Right atrium auricular region (tissue), 2 donors: ENCODE results near the gene MEAF6. TPM values are rescaled to one million over a fixed set of nuclear protein-coding genes. Genes with fewer than 3 reads are reported as not detected.
A peak's percentile ranks its signal among the peaks of the same experiment; 100 is the strongest.

ENCODE experiments used
- DNase-seq: peaks from one replicate; pipeline ENCODE4 v3.0.0-alpha.2; 2019; ENCODE audit warnings: low spot score
- H3K27ac ChIP-seq, 2 donors: fragments of 200-600 bp; sonication (generic); 1 replicate in 1 of 2; 2 replicates in 1 of 2; pipeline ENCODE4 v1.5.1; 2016 to 2019
- H3K27me3 ChIP-seq, 2 donors: fragments of 200-600 bp; sonication (generic); one replicate each; pipeline versions ENCODE4 v1.5.1 to v1.6.0; 2017 to 2019
- H3K36me3 ChIP-seq: fragments of 200-600 bp; sonication (generic); one replicate; pipeline ENCODE4 v1.5.1; 2016
- H3K4me1 ChIP-seq, 2 donors: fragments of 200-600 bp; sonication (generic); one replicate each; pipeline versions ENCODE4 v1.5.1 to v1.6.0; 2017 to 2019
- H3K4me3 ChIP-seq, 2 donors: fragments of 200-600 bp; sonication (generic); 1 replicate in 1 of 2; 2 replicates in 1 of 2; pipeline ENCODE4 v1.5.1; 2017 to 2019; ENCODE audit warnings: mild to moderate bottlenecking in 1 of 2, moderate library complexity in 1 of 2
- H3K9me3 ChIP-seq, 2 donors: fragments of 200-600 bp; sonication (generic); one replicate each; pipeline ENCODE4 v1.5.1; 2019
- total RNA-seq, 2 donors: library from RNA; depleted of rRNA; stranded (reverse); fragments of >200 nt; gene quantifications; one replicate each; pipeline ENCODE4 v1.1.0, GENCODE V29; 2016
- TF ChIP-seq, protein P1 (sequence below), 2 donors: fragments of 200-600 bp; sonication (generic); IDR thresholded peaks; one replicate each; pipeline ENCODE4 v1.5.1; 2019; ENCODE audit warnings: antibody characterized with exemption in 2 of 2

Gene MEAF6
- total RNA-seq, 2 donors from 2014 or later: 50.4 to 61.0 TPM

DNA sequence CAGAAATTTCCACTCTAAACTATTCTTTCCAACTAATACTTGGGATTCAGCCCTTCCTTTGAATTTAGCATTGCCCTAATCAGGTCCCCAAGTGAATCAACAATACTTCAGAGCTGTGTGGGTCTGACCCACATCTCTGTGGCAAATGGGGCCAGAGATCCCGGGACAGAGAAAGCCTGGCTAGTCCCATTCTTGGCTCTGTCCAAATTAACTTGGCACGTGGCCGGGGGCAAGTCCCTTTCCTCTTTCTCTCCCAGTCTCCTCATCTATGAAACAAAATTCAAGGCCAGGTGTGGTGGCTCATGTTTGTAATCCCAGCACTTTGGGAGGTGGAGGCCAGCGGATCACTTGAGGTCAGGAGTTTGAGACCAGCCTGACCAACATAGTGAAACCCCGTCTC lies 46.5 kb downstream of the MEAF6 start:
- no peaks in the 10 kb centered on the region for H3K27me3 ChIP-seq
- H3K36me3 ChIP-seq: no peaks in the 10 kb centered on the region
- no peak overlapping the region for H3K4me3 ChIP-seq
- H3K9me3 ChIP-seq: no peaks in the 10 kb centered on the region
- no peak overlapping the region for H3K27ac ChIP-seq
- peaks cover 0 to 21% of the 10 kb centered on the region in 2 donors for H3K4me1 ChIP-seq
- TF ChIP-seq, protein P1, sequence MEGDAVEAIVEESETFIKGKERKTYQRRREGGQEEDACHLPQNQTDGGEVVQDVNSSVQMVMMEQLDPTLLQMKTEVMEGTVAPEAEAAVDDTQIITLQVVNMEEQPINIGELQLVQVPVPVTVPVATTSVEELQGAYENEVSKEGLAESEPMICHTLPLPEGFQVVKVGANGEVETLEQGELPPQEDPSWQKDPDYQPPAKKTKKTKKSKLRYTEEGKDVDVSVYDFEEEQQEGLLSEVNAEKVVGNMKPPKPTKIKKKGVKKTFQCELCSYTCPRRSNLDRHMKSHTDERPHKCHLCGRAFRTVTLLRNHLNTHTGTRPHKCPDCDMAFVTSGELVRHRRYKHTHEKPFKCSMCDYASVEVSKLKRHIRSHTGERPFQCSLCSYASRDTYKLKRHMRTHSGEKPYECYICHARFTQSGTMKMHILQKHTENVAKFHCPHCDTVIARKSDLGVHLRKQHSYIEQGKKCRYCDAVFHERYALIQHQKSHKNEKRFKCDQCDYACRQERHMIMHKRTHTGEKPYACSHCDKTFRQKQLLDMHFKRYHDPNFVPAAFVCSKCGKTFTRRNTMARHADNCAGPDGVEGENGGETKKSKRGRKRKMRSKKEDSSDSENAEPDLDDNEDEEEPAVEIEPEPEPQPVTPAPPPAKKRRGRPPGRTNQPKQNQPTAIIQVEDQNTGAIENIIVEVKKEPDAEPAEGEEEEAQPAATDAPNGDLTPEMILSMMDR (IDR thresholded peaks at IDR 0.05): no peak
- no peak for DNase-seq

DNA sequence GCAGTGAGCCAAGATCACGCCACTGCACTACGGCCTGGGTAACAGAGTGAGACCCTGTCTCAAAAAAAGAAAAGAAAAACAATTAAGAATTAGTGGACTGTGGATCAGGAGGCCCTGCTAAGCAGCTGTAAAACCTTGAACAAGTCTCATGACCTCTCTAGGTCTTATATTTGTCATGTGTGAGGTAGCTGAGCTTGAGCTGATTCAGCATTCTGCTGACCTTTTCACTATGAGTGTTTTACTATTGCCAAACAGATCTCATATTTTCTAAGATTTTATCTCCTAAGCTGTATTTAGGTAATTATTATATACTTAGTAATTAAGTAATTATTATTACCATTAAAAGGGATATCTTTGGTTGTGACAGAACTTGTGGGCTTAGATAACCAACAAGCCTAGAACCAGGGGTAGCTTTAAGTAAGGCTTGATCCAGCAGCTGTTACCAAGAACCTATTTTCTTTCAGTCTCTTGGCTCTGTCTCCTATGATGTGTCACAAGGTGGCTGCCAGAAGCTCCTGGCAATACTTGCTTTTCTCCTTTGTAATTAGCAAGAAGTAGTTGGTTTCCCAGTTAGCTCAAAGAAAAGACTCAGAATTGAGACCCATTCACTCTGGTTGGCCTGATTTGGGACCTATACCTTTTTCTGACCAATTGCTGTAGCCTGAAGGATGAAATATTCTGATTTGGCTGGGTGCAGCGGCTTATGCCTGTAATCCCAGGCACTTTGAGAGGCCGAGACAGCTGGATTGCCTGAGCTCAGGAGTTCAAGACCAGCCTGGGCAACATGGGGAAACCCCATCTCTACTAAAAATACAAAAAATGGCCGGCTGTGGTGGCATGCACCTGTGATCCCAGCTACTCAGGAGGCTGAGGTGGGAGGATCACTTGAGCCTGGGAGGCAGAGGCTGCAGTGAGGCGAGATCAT lies 48.7 kb downstream of the MEAF6 start:
- H3K27ac ChIP-seq: peak overlapping the region in 1 of 2 donors; percentile 28
- H3K4me3 ChIP-seq: no peak overlapping the region
- no peaks in the 10 kb centered on the region for H3K36me3 ChIP-seq
- no peak for DNase-seq
- peaks cover 0 to under 1% of the 10 kb centered on the region in 2 donors for H3K4me1 ChIP-seq
- H3K9me3 ChIP-seq: no peaks in the 10 kb centered on the region
- TF ChIP-seq, protein P1 (IDR thresholded peaks at IDR 0.05): no peak
- H3K27me3 ChIP-seq: no peaks in the 10 kb centered on the region

DNA sequence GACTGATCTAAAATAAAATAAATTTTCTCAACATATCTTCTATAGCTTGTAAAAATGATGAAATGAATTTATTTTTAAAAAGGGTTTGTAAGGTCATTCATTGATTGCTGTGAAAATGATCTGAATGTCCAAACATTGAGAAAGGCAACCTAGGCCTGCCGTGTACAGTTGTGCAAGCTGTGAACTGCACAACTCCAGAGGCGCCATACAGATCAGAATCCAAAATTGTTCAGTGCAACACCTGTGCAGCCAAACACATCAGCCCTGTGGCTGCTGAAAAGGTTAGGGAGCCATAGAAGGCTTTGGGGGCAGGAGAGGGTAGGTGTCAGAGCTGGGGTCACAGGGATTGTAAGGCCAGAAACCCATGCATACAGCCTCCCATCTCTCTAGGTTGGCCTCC lies 50.1 kb downstream of the MEAF6 start:
- no peak overlapping the region for H3K27ac ChIP-seq
- DNase-seq: no peak

DNA sequence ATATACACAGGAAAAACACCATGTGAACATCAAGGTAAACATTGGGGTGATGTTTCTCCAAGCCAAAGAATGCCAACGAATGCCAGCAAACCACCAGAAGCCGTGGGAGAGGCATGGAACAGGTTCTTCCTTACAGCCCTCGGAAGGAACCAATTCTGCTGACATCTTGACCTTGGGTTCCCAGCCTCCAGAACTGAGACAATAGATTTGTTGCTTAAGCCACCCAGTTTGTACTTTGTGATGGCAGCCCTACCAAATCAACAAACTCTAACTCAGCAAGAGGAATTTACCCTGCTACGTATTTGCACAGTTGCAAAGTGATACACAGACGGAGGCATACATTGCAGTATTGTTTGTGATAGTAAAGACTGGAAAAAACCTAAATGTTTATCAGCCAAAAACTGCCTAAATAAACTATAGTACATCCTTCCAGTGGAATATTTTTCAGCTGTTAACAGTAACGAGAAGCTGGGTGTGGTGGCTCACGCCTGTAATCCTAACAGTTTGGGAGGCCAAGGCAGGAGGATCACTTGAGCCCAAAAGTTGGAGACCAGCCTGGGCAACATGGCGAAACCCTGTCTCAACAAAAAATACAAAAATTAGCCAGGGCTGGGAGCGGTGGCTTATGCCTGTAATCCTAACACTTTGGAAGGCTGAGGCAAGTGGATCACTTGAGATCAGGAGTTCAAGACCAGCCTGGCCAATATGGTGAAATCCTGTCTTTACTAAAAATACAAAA lies 52.7 kb downstream of the MEAF6 start:
- no peaks in the 10 kb centered on the region for H3K36me3 ChIP-seq
- no peaks in the 10 kb centered on the region for H3K9me3 ChIP-seq
- no peak for DNase-seq
- no peak overlapping the region for H3K4me3 ChIP-seq
- TF ChIP-seq, protein P1 (IDR thresholded peaks at IDR 0.05): no peak
- H3K27ac ChIP-seq: no peak overlapping the region
- H3K27me3 ChIP-seq: no peaks in the 10 kb centered on the region
- no peaks in the 10 kb centered on the region for H3K4me1 ChIP-seq

More for the DNA sequence above, 50.1 kb downstream of the MEAF6 start:
- Histone ChIP-seq H3K36me3 (no peaks in the 10 kb centered on the region), H3K27me3 (no peaks in the 10 kb centered on the region), H3K4me3 (no peak overlapping the region), H3K9me3 (no peaks in the 10 kb centered on the region), H3K4me1 (no peaks in the 10 kb centered on the region)
- TF ChIP-seq, protein P1 (IDR thresholded peaks at IDR 0.05): no peak

DNA sequence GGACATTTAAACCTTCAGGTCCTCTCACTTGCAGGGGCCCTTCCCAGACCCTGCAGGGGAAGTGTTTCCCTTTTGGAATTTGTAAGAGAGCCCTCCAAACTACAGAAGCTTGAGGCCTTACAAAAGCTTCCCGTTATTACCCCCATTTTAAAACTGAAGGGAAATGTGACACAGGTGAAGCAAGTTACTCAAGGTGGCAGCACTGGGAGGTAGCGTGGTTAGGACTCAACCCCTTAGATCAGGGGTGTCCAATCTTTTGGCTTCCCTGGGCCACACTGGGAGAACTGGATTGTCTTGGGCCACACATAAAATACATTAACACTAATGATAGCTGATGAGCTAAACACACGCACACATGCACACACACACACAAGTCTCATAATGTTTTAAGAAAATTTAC lies 56.0 kb downstream of the MEAF6 start:
- no peak overlapping the region for H3K4me3 ChIP-seq
- H3K4me1 ChIP-seq: peaks cover 0 to 10% of the 10 kb centered on the region in 2 donors
- H3K27me3 ChIP-seq: no peaks in the 10 kb centered on the region
- DNase-seq: no peak
- H3K36me3 ChIP-seq: no peaks in the 10 kb centered on the region
- TF ChIP-seq, protein P1 (IDR thresholded peaks at IDR 0.05): no peak
- H3K9me3 ChIP-seq: no peaks in the 10 kb centered on the region
- no peak overlapping the region for H3K27ac ChIP-seq
